Caco-2 (cell line): Measurements from ENCODE around the gene LRRC4C. TPM values are rescaled to one million over a fixed set of nuclear protein-coding genes. Genes with fewer than 3 reads are reported as not detected.

Experiments used
- BruUV-seq: library from RNA; stranded (reverse); fragments of 400-500 nt; replicated peaks from 2 replicates; lab custom pipeline; 2021; lab: Mats Ljungman, UMichigan
- CTCF ChIA-PET: fragments of 300-600 bp; sonication (Branson Sonifier 250); formaldehyde crosslinking; loops from one replicate; lab custom pipeline; 2022; ENCODE audit warnings: antibody characterized with exemption; lab: Charles Lee
- POLR2A ChIA-PET: fragments of 300-600 bp; sonication (Branson Sonifier 250); formaldehyde crosslinking; loops from one replicate; lab custom pipeline; 2022; ENCODE audit warnings: antibody characterized with exemption; lab: Charles Lee
- DNase-seq, 2 experiments: peaks; one replicate each; pipeline versions ENCODE4 v3.0.0 to v3.0.0-alpha.2; 2020 to 2022
- H3K27me3 ChIP-seq: replicated peaks from 2 replicates; pipeline ENCODE4 v1.6.0; 2011; ENCODE audit warnings: low read length; ENCODE audit not compliant: control insufficient read depth, insufficient read depth
- H3K36me3 ChIP-seq: 2 replicates; pipeline ENCODE4 v1.5.1; 2011; ENCODE audit warnings: low read length; ENCODE audit not compliant: control insufficient read depth, insufficient read depth
- H3K4me1 ChIP-seq: fragments of 250-450 bp; sonication (Bioruptor Pico); 2 replicates; pipeline ENCODE4 v1.5.1; 2020; ENCODE audit warnings: mild to moderate bottlenecking
- H3K4me3 ChIP-seq: 2 replicates; pipeline ENCODE4 v1.5.1; 2011; ENCODE audit warnings: low read depth, mild to moderate bottlenecking, control low read depth, low read length
- H3K9me3 ChIP-seq: fragments of 250-450 bp; sonication (Bioruptor Pico); 2 replicates; pipeline ENCODE4 v1.5.1; 2020; ENCODE audit warnings: mild to moderate bottlenecking, moderate library complexity
- H3K27ac Mint-ChIP-seq: one replicate; pipeline ENCODE4 v1.8.0; 2022; ENCODE audit warnings: mixed read lengths; ENCODE audit not compliant: unreplicated experiment
- H3K27me3 Mint-ChIP-seq: one replicate; pipeline ENCODE4 v1.8.0; 2022; ENCODE audit warnings: mixed read lengths; ENCODE audit not compliant: insufficient read depth, unreplicated experiment
- H3K36me3 Mint-ChIP-seq: one replicate; pipeline ENCODE4 v1.8.0; 2022; ENCODE audit warnings: mild to moderate bottlenecking, mixed read lengths; ENCODE audit not compliant: insufficient read depth, unreplicated experiment
- H3K4me1 Mint-ChIP-seq: one replicate; pipeline ENCODE4 v1.8.0; 2022; ENCODE audit warnings: low read depth, mixed read lengths; ENCODE audit not compliant: unreplicated experiment
- H3K4me3 Mint-ChIP-seq: one replicate; pipeline ENCODE4 v1.8.0; 2022; ENCODE audit warnings: mild to moderate bottlenecking, moderate library complexity, mixed read lengths; ENCODE audit not compliant: unreplicated experiment
- H3K9me3 Mint-ChIP-seq: one replicate; pipeline ENCODE4 v1.8.0; 2022; ENCODE audit warnings: mixed read lengths; ENCODE audit not compliant: unreplicated experiment
- intact Hi-C: fragments of 100-400 bp; cut with micrococcal nuclease; formaldehyde crosslinking; loops from one replicate; pipeline ENCODE4 v1.10.0; 2022; ENCODE audit not compliant: unreplicated experiment
- total RNA-seq: library from RNA; stranded (reverse); gene quantifications from 2 replicates; pipeline ENCODE4 v1.2.3, GENCODE V29; 2022
- TF ChIP-seq, protein P1 (sequence below), 2 experiments: fragments of 200-600 bp in 1 of 2; IDR thresholded peaks; 1 replicate in 1 of 2; 2 replicates in 1 of 2; pipeline versions ENCODE4 v1.5.1 to v1.8.0; 2011 to 2022; ENCODE audit warnings: antibody characterized with exemption in 1 of 2, control low read depth in 1 of 2, inconsistent platforms in 1 of 2, low read depth in 1 of 2, low read length in 1 of 2, mild to moderate bottlenecking in 1 of 2, moderate library complexity in 1 of 2; ENCODE audit not compliant: insufficient read depth in 1 of 2, severe bottlenecking in 1 of 2, unreplicated experiment in 1 of 2

Gene LRRC4C
- total RNA-seq, 1 experiment from 2014 or later: not detected

DNA sequence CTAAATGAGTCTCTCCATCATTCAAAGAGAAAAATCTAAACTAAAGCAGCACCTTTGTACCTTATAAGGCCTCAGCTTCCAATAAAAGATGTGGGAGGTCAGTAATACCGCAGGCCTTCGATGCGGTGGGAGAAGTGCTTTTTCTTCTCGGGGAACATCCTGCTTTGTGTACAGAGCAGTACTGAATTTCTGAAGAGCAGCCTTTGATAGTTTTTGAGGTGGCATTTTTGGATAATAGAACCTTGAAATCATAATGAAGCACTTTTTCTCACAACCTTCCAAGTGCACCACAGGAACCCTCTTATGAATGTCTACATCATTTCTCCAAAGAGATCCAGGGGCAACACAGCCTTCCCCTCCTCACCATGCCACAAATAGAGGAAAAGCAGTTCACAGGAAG lies 39.6 kb downstream of the LRRC4C start:
- Histone ChIP-seq H3K9me3 (no peaks in the 10 kb centered on the region), H3K36me3 (no peaks in the 10 kb centered on the region), H3K4me3 (no peak overlapping the region), H3K4me1 (no peaks in the 10 kb centered on the region), H3K27me3 (no peaks in the 10 kb centered on the region)
- H3K27ac Mint-ChIP-seq: no peak overlapping the region
- intact Hi-C loops: no loop called here
- H3K4me3 Mint-ChIP-seq: no peak overlapping the region
- ChIA-PET CTCF (no interaction called here), POLR2A (no interaction called here)
- H3K27me3 Mint-ChIP-seq: no peaks in the 10 kb centered on the region
- H3K36me3 Mint-ChIP-seq: no peaks in the 10 kb centered on the region
- BruUV-seq: no TSS peak
- DNase-seq: no peak
- H3K4me1 Mint-ChIP-seq: no peaks in the 10 kb centered on the region
- H3K9me3 Mint-ChIP-seq: peaks cover 9% of the 10 kb centered on the region
- TF ChIP-seq, protein P1, sequence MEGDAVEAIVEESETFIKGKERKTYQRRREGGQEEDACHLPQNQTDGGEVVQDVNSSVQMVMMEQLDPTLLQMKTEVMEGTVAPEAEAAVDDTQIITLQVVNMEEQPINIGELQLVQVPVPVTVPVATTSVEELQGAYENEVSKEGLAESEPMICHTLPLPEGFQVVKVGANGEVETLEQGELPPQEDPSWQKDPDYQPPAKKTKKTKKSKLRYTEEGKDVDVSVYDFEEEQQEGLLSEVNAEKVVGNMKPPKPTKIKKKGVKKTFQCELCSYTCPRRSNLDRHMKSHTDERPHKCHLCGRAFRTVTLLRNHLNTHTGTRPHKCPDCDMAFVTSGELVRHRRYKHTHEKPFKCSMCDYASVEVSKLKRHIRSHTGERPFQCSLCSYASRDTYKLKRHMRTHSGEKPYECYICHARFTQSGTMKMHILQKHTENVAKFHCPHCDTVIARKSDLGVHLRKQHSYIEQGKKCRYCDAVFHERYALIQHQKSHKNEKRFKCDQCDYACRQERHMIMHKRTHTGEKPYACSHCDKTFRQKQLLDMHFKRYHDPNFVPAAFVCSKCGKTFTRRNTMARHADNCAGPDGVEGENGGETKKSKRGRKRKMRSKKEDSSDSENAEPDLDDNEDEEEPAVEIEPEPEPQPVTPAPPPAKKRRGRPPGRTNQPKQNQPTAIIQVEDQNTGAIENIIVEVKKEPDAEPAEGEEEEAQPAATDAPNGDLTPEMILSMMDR (IDR thresholded peaks at IDR 0.05; ENCODE audit: insufficient read depth in 1 of 2, low read depth in 1 of 2, low read length in 1 of 2, severe bottlenecking in 1 of 2, unreplicated experiment in 1 of 2): no peak

DNA sequence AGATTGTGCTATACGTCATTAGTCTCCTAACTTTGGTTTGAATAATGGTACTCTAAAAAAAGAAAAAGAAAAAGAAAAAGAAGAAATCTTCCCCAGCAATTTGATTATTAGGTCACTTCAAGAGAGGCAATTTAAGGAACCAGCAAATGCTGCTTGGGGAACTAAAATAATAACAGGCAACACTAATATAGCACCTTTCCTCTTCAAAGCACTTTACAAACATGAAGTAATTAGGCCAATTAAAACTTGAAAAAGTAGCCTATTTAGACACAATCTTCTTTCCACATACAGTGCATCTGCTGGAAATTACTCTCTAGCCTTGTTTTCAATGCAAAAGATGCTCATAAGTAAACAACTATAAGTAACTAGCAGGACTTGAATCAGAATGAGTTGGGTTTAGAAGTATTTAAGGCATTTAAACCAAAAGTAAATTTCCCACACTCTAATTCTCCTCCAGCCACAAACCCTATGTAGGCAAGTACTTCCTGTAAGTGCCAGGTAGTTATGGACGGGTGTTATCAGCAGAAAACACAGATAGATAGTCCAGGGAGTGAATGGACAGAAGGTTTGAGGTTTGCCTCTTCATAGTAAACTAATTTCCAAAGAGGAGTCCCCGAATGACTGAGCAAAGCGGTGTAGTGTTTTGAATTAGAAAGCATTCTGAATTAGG lies 44.5 kb downstream of the LRRC4C start:
- intact Hi-C loops: no loop called here
- CTCF ChIA-PET: no interaction called here
- TF ChIP-seq, protein P1 (IDR thresholded peaks at IDR 0.05; ENCODE audit: insufficient read depth in 1 of 2, low read depth in 1 of 2, low read length in 1 of 2, severe bottlenecking in 1 of 2, unreplicated experiment in 1 of 2): no peak
- no peak for DNase-seq
- no peak overlapping the region for H3K4me3 Mint-ChIP-seq
- H3K9me3 ChIP-seq: no peaks in the 10 kb centered on the region
- no peaks in the 10 kb centered on the region for H3K27me3 ChIP-seq
- H3K27me3 Mint-ChIP-seq: no peaks in the 10 kb centered on the region
- POLR2A ChIA-PET: no interaction called here
- no peaks in the 10 kb centered on the region for H3K36me3 ChIP-seq
- H3K4me1 Mint-ChIP-seq: no peaks in the 10 kb centered on the region
- no peaks in the 10 kb centered on the region for H3K36me3 Mint-ChIP-seq
- no peaks in the 10 kb centered on the region for H3K4me1 ChIP-seq
- no TSS peak for BruUV-seq
- no peaks in the 10 kb centered on the region for H3K9me3 Mint-ChIP-seq
- no peak overlapping the region for H3K4me3 ChIP-seq
- H3K27ac Mint-ChIP-seq: no peak overlapping the region

DNA sequence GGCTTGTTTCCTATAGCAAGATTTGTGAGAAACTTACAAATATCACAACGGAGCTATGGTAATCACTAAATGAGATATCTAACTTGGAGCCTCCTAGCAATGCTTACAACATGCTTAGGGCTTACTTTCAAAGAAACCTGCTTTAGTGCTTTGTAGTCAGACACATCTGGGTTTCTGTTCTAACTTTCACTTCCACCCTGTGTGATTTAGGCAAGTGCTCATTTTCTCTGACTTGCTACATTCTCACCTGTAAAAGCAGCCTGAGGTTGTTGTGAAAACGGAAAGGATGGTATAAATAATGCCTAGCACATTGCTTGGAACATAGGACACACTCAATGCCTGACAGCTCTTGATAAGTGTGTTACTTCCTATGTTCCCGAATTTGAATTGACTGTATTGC lies 45.6 kb downstream of the LRRC4C start:
- BruUV-seq: no TSS peak
- ChIA-PET POLR2A (no interaction called here), CTCF (no interaction called here)
- H3K4me3 ChIP-seq: no peak overlapping the region
- H3K9me3 Mint-ChIP-seq: no peaks in the 10 kb centered on the region
- TF ChIP-seq, protein P1 (IDR thresholded peaks at IDR 0.05; ENCODE audit: insufficient read depth in 1 of 2, low read depth in 1 of 2, low read length in 1 of 2, severe bottlenecking in 1 of 2, unreplicated experiment in 1 of 2): no peak
- H3K4me1 Mint-ChIP-seq: no peaks in the 10 kb centered on the region
- no peak for DNase-seq
- no peaks in the 10 kb centered on the region for H3K36me3 Mint-ChIP-seq
- no peaks in the 10 kb centered on the region for H3K27me3 Mint-ChIP-seq
- H3K27me3 ChIP-seq: no peaks in the 10 kb centered on the region
- no peaks in the 10 kb centered on the region for H3K9me3 ChIP-seq
- no peaks in the 10 kb centered on the region for H3K4me1 ChIP-seq
- H3K4me3 Mint-ChIP-seq: no peak overlapping the region
- no peak overlapping the region for H3K27ac Mint-ChIP-seq
- intact Hi-C loops: no loop called here
- H3K36me3 ChIP-seq: no peaks in the 10 kb centered on the region
